Caki2 (cell line): ENCODE measurements around the gene ALOX12B. TPM values are rescaled to one million over a fixed set of nuclear protein-coding genes. Genes with fewer than 3 reads are reported as not detected.

Experiments used
- DNase-seq: peaks from one replicate; pipeline ENCODE4 v3.0.0-alpha.2; 2015; ENCODE audit warnings: low read depth
- in situ Hi-C: cut with HindIII; loops from 2 replicates; pipeline ENCODE4 v1.10.0; 2016; ENCODE audit warnings: low sequenced_read_pairs, low pct_unique_long_range_greater_than_20kb, mixed read lengths
- total RNA-seq: library from RNA; depleted of rRNA; stranded (reverse); fragments of >200 nt; shearing (Covaris generic); gene quantifications from 2 replicates; pipeline ENCODE4 v1.2.3, GENCODE V29; 2014; ENCODE audit warnings: low replicate concordance; rRNA removed

The ALOX12B gene
- total RNA-seq = 0.74 TPM in 1 of 2 replicates, not detected in the other

DNA sequence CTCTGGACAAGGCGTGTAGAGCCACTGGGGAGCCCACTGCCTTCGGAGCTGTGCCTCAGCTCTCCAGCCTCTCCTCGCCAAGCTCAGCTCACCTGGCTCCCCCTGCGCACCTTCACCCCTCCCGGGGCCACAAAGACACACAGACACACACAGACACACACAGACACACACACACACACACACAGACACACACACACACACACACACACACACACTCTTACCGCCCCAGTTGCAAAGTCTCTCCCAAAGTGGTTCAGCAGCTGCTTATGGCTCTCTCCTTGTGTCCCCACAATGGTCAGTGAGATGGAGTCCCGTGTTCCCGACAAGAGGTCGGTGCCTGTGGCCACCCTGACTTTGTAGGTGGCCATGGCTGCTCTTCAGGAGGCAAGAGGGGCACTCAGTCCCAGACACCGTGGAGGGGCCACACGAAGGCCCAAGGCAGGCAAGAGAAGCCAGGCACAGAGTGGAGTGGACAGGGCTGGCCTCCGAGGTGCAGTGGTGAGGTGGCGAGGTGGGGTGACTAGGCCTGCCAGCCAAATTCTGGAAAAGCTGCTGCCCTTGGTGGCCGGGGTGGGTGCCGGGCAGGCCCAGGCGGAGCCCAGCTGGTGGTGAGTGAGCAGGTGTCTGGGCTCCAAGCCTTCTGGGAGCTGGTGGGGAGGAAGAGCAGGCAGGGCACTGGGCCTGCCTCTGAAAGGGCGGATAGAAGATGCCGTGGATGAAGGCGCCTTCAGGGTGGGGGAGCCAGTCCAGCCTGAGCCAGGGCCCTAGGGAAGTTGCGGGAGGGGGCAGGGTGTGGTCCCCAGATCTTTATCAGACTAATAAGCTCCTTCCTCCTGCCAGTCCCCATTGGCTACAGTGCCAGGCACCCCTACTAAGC is at the start of gene ALOX12B:
ALOX12B (minus strand) TSS at position 642 of the 877 bp plus-strand sequence; CDS start at position 368, 274 bp downstream.
- DNase-seq = no peak
- in situ Hi-C loops = no loop called here

DNA sequence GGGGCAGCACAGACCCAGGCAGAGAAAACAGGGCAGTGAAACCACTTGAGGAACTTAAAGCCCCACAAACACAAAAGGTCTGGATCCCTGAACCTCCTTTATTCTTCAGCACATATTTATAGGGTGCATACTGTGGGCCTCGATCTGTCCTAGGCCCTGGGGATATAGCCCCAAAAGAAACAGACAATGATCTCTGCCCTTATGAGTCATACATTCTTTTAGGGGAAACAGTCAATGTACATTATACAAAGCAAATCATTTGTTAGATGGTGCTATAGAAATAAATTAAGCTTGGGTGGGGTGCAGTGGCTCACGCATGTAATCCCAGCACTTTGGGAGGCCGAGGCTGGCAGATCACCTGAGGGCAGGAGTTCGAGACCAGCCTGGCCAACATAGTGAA is 46.4 kb upstream of the ALOX12B start:
- in situ Hi-C loops = no loop called here

DNA sequence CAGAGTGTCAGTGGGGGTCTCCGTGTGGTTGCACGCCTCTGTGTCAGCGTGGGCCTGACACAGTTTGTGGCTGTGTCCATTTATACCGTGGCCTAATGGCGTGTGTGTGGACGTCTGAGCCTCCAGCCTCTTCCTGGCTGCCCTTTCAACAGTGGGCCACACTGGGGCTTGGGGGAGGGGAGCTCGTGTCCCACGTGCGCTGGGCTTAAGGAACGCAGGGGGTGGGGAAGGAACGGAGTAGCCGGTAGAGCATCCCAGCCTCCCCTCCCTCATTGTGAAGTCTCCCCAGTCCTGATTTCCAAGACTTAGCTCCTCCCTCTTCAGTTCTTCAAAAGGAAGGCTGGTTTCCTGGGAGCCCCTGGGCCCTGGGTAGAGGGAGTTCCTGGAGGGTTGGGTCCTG is 45.9 kb upstream of the ALOX12B start:
- DNase-seq = no peak
- in situ Hi-C loops = no loop called here

More for the DNA sequence above, 46.4 kb upstream of the ALOX12B start:
- no peak for DNase-seq

DNA sequence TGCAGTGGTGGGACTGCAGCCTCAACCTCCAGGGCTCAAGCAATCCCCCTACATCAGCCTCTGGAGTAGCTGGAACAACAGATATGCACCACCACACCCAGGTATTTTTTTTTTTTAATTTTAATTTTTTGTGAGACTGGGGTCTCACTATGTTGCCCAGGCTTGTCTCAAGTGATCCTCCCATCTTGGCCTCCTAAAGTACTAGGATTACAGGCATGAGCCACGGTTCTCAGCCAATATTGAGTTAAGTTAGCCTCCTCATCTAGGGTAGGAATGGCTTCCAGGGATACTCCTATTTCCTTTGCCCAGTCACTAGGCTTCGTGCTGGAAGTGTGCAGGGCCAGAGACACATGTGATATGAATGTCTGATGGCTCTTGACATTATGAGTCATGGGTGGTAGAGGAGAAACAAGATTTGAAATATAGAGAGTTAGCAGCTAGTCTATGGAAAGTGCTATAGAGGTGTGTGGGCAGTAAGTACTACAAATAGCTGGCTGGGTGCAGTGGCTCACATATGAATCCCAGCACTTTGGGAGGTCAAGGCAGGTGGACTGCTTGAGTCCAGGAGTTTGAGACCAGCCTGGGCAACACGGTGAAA is 44.4 kb upstream of the ALOX12B start:
- peak; percentile 26 for DNase-seq
- in situ Hi-C loops = no loop called here

DNA sequence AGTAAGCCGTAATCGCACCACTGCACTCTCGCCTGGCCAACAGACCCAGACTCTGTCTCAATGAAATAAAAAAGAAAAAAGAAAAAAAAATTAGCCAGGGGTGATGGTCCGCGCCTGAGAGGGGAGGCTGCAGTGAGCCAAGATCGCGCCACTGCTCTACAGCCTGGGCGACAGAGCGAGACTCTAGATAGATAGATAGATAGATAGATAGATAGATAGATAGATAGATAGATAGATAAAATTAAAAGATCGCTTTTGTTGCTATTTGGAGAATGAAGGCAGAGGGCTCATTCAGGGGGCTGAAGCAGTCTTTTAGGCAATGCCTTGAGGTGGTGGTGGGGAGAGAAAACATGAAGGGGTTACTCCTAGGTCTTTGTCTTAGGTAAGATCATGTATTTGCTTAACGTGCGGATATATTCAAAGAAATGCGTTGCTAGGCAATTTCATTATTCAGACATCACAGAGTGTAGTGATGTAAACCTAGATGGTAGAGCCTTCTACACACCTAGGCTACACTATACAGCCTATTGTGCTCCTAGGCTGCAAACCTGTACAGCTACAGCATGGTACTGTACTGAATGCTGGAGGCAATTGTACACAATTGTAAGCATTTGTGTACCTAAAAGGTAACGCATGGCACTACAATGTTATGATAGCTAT is 40.7 kb upstream of the ALOX12B start:
- no peak for DNase-seq
- in situ Hi-C loops = no loop called here

DNA sequence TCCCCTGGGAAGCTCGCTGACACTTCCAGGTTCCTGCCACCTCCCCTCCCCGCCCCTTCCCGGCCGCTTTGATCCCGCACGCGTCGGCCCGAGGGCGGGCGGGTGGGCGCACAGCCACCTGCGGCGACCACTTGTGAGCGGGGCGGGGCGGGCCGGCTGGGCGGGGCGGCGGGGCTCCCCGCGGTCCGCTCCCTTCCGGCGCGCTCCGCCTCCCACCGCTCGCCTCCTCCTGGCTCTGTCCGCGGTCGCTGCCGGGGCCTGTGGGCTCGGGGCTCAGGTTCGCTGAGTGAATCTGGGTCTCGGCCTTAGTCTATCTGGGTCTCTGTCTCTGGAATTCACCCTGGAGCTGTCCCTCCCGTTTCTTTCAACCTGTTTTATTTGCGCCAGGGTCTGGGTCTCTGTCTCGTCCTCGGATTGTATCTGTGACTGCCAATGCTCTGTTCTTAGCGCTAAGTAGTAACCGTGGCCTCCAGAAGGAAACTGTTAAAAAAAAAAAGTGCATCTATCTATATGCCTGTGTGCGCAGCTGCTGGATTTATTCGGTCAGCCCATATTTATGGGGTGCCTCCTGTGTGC is 39.1 kb upstream of the ALOX12B start:
- peak; percentile 62 for DNase-seq
- in situ Hi-C loops = no loop called here

DNA sequence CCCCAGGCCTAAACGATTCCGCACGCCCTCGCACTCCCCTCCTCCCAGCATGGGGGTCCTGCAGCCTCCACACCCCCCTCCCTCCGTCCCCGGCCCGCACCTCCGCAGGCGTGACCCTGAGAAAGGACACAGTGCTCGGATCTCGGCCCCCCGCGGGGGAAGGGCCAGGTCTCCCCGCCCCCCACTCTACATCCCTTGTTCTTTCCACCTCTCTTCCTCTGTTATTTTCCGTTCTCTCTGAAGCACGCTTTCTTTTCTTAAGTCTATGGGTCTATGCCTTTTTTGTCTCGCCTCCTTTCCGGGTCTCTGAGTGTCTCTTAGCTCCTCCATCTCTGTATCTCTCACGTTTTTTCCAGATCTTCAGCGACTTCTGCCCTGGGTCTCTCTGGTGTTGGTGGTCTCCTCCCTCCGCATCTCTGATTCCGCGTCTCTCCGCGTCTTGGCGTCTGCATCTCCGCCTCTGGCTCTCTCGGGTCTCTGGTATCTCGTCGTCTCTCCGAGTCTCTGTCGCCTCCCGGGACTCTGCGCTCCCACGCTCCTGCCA is 38.5 kb upstream of the ALOX12B start:
- peak; percentile 55 for DNase-seq
- in situ Hi-C loops = no loop called here

DNA sequence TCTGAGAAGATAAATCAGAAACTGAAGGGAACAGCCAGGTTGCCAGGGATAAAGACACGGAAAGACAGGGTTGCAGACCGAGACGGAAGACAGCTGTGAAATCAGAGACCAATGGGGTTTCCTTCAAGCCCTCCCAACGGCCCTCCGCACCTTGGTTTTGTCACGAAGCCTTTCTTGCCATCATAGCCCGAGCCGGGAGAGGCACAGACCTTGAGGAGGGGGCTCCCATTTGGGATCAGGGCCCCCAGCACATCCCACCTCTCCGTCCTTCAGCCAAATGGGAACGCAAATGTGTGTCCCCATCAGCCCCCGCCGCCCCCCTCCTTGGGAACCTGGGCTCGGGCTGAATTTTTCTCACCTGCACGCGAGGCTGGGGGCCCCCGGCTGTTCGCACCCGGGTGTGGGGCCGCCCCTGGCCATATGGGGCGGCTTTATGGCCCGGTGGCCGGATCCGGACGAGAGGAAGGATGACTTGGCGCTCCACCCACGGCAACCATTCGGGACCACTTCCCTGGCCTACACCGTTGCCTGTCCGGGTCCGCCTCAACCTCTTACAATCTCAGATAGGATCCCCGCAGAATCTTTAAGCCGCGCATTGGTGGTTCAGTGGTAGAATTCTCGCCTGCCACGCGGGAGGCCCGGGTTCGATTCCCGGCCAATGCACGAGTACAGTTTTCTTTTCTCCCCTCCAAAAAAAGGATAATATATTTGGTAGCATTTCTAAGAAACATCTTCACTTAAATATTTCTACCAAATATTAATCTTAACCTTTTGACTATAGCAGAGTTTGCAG is 37.8 kb upstream of the ALOX12B start:
- DNase-seq = peak; percentile 64
- in situ Hi-C loops = no loop called here

DNA sequence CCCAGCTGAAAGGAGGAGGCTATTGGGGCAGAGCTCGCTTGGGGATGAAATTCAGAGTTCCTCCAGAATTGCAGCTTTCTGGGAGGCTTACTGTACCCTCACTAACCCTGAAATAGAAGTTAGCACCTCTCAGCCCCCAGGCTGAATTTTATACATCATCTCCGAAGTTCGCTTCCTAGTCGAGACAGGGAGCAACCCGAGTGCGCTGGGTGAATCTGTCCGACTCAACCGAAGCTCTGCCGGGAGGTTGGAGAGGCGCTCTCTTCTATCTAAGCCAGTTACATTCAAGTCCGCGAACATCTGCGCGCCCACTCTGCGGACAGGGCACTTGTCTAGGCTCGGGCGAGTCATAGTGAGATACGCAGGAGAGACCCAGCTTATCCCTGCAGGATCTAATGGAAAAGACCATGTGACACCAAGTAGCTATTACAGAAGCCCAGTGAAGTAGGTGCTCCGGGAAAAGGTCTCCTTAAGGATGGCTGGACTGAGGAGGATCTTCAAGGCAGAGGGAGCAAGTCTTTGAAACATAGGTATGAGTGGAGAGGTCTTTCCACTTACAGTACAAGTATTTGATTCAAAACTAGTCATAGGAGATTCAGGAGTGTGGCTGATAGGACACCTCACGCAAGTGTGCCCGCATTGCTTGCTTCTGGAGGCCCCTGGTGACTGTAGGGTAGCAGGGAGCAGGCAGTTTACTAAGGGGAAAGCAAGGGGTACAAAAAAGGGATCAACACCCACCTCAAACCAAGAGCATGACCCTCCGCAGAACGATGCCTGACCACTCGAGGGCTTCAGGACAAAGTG is 37.0 kb upstream of the ALOX12B start:
- DNase-seq = peak; percentile 26
- in situ Hi-C loops = no loop called here

DNA sequence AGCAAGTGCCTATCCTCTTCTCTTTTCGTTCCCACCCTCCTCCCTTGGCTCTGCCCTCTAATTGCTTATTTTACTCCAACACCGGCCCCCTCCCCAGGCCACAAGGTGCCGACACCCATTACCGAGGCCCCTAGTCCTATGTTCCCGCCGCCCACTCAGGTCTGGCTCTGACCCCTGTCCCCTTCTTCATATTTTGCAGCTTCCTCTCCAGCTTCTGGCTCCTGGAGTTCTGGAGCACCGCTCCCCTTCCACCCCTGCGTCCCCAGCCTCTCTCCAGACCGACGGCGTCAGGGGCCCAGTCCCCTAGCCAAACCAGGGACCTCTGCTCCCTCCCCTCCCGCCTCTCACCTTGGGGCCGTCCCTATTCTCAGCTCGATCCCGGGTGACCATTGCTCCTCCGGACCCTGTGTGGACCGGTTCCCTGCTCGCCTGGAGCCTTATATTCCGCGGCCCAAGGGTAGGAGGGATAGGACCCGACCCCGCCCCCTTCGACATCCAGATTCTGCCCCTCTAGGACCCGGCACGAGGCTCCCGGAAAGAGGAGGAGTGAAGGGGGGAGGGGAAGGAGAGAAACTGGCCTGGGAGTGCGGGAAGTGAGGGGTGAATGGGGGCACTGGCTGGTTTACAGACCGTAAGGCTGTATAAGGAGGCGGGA is 36.3 kb upstream of the ALOX12B start, which contains the start of gene HES7:
HES7 (minus strand) TSS at position 412 of the 655 bp plus-strand sequence; CDS start at position 390, 22 bp downstream.
- in situ Hi-C loops = no loop called here
- DNase-seq = peak; percentile 32

DNA sequence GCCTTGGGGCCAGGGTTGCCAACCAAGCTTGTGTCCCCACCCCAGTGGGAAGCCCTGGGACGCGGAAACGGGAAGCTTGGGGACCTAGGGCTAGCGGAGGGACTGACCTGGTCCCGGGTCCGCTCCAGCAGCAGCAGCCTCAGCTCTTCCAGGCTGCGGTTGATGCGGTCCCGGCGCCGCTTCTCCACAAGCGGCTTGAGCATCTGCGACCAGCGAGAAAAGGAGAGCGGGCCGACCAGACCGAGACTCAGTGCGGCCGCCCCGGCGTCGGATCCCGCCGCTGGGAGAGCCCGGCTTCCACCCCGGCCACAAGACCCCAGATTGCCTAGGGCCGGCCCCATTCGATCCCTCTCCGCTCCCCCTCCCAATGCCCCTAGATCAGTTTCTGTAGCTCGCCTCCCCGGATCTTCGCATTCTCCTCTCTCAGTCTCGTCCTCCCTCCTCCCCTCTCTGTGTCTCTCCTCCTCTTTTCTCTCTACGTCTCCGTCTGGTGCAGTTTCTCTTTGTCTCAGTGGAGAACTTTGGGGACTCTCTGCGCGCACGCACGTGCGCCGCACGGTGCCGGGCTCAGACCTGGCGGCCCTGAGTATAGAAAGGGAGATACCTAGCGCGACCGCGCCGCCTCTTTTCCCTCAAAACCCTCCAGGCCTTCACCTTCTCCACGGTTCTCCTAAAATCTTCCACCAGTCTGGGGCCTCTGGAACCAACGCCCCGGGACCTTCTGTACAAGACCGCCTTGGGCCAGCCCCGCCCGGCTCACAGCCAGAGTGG is 35.6 kb upstream of the ALOX12B start:
- in situ Hi-C loops = no loop called here
- peak; percentile 24 for DNase-seq

DNA sequence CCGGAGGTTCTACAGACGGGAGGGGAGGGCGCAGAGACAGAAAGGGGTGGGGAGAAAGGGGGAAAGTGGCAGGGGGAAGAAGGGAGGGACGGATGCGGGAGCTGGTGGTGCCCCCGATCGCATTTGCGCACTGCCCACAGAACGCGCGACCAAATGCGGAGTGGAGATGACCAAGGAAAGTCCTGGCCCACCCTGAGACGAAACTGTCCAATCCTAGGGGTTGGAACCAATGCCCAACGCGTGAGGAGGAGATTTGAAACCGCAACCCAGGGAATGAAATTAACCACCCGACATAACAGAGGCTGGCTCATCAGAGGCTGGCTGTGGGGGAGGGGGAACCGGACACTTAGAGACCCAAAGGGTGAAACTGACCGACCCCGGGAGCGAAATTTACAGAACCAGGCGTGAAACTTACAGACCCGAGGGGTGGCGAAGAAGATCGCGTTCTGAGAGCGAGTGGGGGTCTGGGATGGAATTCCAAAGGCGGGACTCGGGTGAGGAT is 35.0 kb upstream of the ALOX12B start:
- in situ Hi-C loops = no loop called here
- DNase-seq = peak; percentile 45

DNA sequence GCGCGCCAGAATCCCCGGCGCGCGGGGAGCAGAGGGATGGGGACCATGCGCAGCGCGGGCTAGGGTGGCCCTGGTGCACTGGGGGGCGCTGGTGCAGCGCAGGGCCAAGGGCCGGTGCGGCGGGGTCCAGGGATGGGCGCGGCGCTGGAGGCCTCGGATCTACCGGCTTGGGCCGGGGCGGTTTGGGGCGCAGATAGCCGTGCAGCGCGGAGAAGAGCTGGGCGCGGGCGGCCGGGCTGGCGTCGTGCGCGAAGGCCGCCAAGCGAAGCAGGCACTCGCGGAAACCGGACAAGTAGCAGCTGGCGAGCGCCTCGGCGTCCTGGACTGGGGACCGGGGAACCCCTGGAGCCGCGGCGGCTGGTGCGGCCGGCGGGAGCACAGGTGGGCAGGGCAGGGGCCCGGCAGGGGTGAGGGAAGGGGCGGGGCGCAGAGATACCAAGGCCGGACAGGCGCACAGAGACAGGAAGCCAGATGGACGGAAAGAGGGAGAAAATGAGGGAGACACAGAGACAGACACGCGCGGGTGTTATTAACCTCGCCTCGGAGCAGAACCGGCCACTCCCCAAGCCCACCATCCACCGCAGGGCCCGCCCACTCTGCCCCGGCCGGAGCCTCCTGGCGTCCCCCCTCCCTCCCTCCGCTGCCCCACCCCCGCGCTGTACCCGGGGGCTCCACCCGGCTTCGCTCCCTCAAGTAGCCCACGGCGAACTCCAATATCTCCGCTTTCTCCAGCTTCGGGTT is 34.3 kb upstream of the ALOX12B start:
- peak; percentile 74 for DNase-seq
- in situ Hi-C loops = no loop called here

DNA sequence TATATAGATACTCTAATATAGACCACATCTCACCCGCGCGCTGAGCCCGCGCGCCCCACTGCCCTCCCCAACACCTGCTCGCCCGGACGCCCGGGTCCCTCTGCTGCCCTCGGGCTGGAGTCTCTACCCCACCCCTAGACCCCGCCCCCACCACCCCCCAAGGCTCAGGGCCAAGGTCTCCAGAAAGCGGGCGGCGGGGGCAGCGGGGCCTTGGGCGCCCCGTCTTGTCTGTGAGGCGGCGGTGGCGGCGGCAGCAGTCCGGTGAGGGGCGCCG is 33.8 kb upstream of the ALOX12B start:
- in situ Hi-C loops = no loop called here

More for the DNA sequence above, 33.8 kb upstream of the ALOX12B start:
- DNase-seq = no peak
